CD4-positive, alpha-beta T cell treated with Interleukin-4 for 4 hours (primary cell): ENCODE measurements around the gene PCGF3.
"Not testable (repeated sequence)": the region's sequence is repeated elsewhere in the genome, so short reads cannot be mapped to it uniquely, and the experiment has no call there.

Experiments
- DNase-seq: peaks from one replicate; pipeline ENCODE4 v3.0.0-alpha.2; 2020

PCGF3 gene

GRCh38 chr4:764405-765169 lies 59.0 kb downstream of the PCGF3 start:
- DNase-seq = no peak

DNA sequence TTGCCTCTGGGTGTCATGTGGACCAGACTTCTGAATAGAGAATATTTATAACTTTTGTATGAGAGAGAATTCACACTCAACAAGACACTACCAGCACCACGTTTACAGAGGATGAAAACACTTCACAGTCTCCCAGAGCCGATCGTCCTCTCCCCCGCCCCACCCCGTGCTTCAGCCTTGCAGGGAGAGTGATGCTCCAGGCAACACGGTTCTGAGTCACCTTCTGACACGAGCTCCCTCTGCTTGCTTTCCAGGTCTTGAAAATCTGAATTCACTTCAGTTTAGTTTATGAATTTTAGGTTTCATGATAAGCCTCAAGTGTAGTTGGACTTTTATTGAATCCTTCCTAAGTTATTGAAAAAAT lies 60.5 kb downstream of the PCGF3 start:
- DNase-seq = no peak

DNA sequence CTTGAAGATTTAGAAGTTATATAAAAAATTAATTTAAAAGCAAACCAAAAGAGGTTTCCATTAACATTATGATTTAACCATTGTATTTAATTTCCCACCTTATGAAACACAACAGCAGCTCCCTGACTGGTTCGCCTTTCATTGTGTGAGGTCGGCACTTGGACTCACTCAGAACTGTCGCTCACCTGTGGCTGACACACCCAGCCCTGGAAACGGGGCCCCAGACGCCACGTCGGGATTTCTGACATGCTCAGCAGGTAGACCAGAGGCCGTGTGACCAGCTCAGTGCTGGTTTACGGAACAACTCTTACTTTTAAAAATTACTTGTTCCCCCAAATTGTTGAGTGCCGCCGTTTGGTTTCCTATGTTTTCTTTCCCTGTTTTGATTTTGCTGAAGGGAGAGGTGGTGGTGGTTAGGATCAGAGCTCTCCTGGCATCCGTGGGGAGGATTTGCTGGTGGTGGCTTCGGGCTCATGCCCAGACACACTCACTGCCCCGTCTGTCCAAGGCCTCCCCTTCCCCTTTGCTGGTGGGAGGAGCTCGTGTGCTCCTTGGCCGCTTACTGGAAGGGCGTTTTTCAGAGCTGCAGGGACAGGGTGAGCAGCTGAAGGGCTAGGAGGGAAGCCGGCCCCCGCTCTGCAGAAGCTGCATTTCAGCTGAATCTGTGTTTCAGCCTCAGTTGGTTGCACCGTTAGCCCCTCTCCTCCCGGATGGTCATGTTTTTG lies 61.1 kb downstream of the PCGF3 start:
- no peak for DNase-seq

GRCh38 chr4:768076-768475 lies 62.4 kb downstream of the PCGF3 start:
- no peak for DNase-seq

- no peak for DNase-seq
These were observed 63.4 kb downstream of the PCGF3 start for GRCh38 chr4:768995-769394.

DNA sequence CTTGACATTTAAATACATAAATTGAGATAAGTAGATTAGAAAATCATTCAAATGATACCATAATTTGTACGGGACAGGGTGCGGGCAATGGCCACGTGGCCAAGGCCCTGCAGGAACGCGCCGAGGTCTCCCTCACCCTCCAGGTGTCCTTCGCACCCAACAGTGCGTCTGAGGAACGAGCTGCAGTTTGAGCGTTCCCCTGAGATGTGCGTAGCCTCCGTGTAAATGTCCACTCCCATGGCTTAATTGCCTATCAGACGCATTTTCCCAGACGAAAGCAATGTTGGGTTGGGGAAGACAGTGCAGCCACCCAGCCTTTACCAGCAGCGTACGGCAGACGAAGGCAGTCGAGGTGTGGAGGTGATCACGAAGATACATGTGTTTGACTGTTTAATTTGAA lies 63.9 kb downstream of the PCGF3 start:
- no peak for DNase-seq

- no peak for DNase-seq
These were observed 64.4 kb downstream of the PCGF3 start for GRCh38 chr4:770022-770421.

- no peak for DNase-seq
These were observed 65.8 kb downstream of the PCGF3 start for GRCh38 chr4:771464-771863.

GRCh38 chr4:772118-772517 lies 66.5 kb downstream of the PCGF3 start:
- no peak for DNase-seq

GRCh38 chr4:772776-773175 lies 67.1 kb downstream of the PCGF3 start:
- no peak for DNase-seq

DNA sequence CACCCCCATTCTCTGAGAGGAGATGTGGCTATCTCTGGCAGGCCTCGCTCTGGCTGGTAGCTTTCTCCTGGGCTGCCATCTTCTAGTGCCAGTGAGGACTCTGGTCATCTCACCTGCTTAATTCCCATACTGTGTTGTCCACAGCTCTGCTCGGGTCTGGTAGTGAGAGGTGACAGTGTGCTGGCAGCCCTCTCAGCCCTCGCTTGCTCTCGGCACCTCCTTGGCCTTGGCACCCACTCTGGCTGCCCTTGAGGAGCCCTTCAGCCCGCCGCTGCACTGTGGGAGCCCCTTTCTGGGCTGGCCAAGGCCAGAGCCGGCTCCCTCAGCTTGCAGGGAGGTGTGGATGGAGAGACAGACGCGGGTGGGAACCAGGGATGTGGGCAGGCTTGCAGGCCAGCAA lies 67.6 kb downstream of the PCGF3 start:
- no peak for DNase-seq

GRCh38 chr4:774419-775092 lies 68.9 kb downstream of the PCGF3 start:
- DNase-seq = not testable (repeated sequence)

DNA sequence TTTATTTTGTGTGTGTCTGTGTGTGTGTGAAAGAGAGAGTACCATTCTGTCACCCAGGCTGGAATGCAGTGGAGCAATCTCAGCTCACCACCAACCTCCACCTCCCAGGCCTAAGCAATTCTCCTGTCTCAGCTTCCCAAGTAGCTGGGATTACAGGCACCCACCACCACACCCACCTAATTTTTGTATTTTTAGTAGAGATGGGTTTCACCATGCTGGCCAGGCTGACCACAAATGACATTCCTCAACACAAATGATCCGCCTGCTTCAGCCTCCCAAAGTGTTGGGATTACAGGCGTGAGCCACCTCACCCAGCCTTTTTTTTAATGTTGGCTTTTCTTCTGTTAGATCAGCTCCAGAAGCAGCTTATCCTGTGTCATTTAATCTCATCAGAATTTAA lies 69.9 kb downstream of the PCGF3 start:
- not testable (repeated sequence) for DNase-seq

GRCh38 chr4:776743-777441 lies 71.3 kb downstream of the PCGF3 start:
- no peak for DNase-seq

- no peak for DNase-seq
These were observed 72.1 kb downstream of the PCGF3 start for GRCh38 chr4:777520-778262.

DNA sequence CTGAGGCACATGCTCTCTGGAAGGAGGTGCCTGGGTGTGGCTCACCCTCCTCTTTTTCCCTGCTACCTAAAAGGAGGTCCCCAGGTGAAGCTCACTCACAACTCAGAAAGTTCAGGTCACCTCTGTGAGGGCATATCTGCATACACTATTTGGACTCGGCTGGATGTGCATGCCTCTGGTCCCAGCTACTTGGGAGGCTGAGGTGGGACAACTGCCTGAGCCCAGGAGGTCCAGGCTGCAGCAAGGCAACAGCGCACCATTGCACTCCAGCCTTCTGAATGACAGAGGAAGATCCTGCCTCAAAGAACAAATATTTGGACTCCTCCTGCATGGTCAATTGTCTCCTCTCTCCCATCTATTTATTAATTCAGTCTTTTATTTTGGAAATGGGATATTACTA lies 73.9 kb downstream of the PCGF3 start:
- no peak for DNase-seq

DNA sequence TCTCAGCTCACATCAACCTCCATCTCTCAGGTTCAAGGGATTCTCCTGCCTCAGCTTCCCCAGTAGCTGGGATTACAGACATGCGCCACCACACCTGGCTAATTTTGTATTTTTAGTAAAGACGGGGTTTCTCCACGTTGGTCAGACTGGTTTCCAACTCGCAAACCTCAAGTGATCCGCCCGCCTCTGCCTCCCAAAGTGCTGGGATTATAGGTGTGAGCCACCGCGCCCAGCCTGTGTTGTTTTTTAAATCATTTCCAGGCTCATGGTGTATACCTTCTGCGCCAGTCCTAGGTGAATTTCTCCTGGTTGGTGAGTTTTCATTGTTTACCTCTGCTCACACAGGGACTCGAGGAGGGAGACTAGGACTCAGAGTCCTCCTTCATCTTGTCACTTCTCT lies 74.6 kb downstream of the PCGF3 start:
- DNase-seq = not testable (repeated sequence)

DNA sequence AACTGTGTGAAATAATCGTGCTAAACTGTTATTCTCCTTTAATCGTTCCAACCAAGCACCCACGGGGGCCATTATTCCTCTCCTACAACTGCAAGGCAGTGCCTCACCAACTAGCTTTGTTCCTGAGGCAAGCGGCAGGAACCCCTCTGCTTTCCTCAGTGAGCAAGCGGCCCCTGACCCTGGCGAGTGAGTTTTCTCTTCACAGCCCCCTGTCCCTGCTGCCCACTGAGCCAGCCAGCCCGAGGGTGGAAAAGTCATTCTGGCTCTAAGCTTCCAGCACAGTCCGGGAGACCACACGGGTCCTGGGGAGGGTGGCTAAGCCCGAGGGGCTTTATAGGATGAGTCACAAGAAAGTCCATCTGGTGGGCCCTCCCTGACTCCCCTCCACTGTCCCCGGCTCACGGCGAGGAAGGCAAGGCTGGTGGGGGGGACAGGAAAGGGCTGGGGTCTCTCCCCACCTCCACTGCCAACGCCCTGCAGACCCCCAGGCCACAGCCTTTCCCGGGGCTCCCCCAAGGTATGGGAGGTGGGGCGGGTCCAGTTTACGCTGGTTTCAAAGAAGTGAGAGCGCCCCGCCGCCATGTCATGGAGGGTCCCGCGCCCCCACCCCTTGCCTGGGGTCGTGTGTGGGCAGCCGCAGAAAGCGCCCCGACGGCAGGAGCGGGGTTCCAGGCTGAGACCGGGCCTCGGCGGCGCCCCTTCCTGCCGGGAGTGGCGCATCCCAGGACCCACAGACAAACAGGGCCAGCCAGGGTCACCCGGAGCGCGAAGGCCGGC lies 75.3 kb downstream of the PCGF3 start:
- DNase-seq = no peak

DNA sequence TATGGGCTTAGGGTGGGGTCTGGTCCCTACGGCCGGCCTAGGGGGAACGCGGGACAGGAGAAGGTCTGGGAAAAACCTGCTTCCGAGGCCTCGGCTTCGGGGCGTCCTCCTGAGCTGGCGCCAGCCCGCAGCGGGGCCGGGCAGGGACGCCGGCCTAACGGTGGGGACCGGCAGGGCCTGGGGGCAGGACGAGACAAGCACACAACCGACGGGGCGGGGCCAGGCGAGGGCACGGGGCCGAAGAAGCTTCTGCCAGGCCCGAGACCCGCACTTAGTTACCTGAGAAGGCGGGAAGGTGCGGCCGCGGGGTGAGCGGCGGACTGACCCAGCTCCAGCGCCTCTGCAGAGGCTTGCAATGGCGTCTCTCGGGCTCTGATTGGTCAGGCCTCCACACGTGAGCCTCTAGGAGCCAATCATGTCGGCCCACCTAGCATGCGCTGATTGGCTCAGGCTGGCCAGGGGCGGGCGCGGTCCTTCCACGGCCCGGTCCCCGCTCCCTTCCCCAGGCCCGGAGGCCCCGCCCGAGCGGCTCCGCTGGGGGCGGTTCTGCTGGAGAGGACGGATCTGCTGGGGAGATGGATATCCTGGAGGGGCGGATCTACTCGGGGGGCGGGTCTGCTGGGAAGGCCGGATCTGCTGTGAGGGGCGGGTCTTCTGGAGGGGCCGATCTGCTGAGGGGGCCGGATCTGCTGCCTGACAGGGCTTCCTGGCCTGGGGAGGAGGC lies 76.0 kb downstream of the PCGF3 start:
- DNase-seq = peak; percentile 99

DNA sequence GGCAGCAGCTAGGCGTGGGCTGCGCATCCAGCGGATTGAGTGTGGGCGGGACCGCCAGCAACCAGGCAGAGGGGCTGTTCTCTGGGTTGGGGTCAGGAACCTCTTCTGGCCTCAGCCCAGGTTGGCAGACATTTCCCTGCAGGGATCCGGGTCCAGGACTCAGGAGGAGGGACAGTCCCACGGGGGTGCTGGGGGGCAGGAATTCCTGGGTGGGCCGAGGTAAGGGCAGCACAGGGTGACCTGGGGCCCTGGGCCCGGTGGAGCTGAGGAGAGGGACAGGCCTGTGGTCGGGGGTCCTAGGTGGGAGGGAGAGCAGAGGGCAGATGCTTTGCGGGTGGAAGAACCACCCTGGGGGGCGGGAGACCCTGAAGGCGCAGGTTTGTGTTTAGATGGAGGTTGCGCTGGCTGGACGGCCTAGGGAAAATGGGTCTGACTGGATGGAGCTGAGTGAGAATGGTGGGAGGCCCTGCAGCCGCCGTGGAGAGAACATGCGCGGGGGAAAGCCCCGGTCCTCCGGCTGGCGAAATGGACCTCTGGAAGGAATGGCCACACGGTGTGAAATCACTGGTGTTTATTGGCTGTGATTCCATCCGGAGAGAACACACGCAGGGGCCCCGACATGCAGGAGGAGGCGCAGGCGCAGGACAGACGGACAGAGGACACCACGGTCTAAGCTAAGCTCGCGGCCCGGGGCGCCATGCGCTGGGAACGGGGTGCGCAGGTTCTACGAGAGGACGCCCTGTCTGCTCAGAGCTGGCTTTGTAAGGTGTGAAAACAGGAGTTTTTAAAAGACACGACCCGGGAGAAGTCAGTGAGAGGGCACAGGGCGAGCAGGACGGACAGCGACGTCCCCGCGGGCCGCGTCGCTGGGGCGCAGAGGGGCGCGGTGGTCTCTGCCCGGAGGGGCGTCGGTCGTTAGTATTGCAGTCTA lies 79.0 kb downstream of the PCGF3 start:
- DNase-seq = no peak
